Transverse colon (tissue), 4 donors: ENCODE data around the gene ABCD1. TPM values are rescaled to one million over a fixed set of nuclear protein-coding genes. Genes with fewer than 3 reads are reported as not detected.

Source experiments
- DNase-seq: peaks from one replicate; pipeline ENCODE4 v3.0.0-alpha.2; 2019
- H3K27ac ChIP-seq, 4 donors: fragments of 200-600 bp; sonication (generic); 2 replicates each; pipeline ENCODE4 v1.5.1; 2016 to 2018; ENCODE audit warnings: inconsistent platforms in 4 of 4
- H3K27me3 ChIP-seq: fragments of 200-600 bp; sonication (generic); 2 replicates; pipeline ENCODE4 v1.5.1; 2017; ENCODE audit warnings: inconsistent platforms
- H3K36me3 ChIP-seq, 4 donors: fragments of 200-600 bp; sonication (generic); 2 replicates each; pipeline ENCODE4 v1.5.1; 2017 to 2019; ENCODE audit warnings: inconsistent platforms in 4 of 4
- H3K4me1 ChIP-seq, 4 donors: fragments of 200-600 bp; sonication (generic); 2 replicates each; pipeline ENCODE4 v1.5.1; 2017 to 2020; ENCODE audit warnings: inconsistent platforms in 4 of 4
- H3K4me3 ChIP-seq, 4 donors: fragments of 200-600 bp; sonication (generic); 1 replicate in 1 of 4; 2 replicates in 3 of 4; pipeline versions ENCODE4 v1.5.1 to v1.6.1; 2017 to 2019; ENCODE audit warnings: inconsistent platforms in 4 of 4
- H3K9me3 ChIP-seq, 2 donors: fragments of 200-600 bp; sonication (generic); 2 replicates each; pipeline ENCODE4 v1.5.1; 2017 to 2019; ENCODE audit warnings: inconsistent platforms in 2 of 2
- EP300 ChIP-seq: sonication (generic); formaldehyde crosslinking; IDR thresholded peaks from one replicate; pipeline ENCODE4 v1.6.1; 2017; ENCODE audit warnings: antibody characterized with exemption, low read depth
- POLR2A ChIP-seq: fragments of 450-650 bp; IDR thresholded peaks from one replicate; pipeline ENCODE4 v1.6.1; 2016; ENCODE audit warnings: antibody characterized with exemption, mild to moderate bottlenecking, moderate library complexity
- POLR2AphosphoS5 ChIP-seq, 3 donors: sonication (generic); formaldehyde crosslinking; IDR thresholded peaks; one replicate each; pipeline ENCODE4 v1.6.1; 2016; ENCODE audit warnings: antibody characterized with exemption in 3 of 3
- WGBS, 2 donors: methylation state at CpG; one replicate each; pipeline ENCODE4 v1.1.5; 2018; ENCODE audit warnings: low coverage in 1 of 2; 5-methylcytosine and 5-hydroxymethylcytosine counted together
- in situ Hi-C, 4 donors: fragments of 200-750 bp; cut with MboI; loops; one replicate each; pipeline versions ENCODE4 v1.15.0 to v1.15.1; 2017; ENCODE audit warnings: low sequenced_read_pairs in 3 of 4, low pct_ligation_motif_present in 1 of 4, low pct_unique_long_range_greater_than_20kb in 1 of 4
- intact Hi-C: fragments of 100-400 bp; cut with DNase I; formaldehyde crosslinking; loops from one replicate; pipeline ENCODE4 v1.15.1; 2023; ENCODE audit warnings: low total_unique reads
- total RNA-seq, 4 donors: library from RNA; depleted of rRNA; stranded (reverse); fragments of >200 nt; gene quantifications; one replicate each; pipeline ENCODE4 v1.1.0, GENCODE V29; 2016
- TF ChIP-seq, protein P1 (sequence below), 5 experiments: fragments of 200-600 bp in 3 of 5; fragments of 450-650 bp in 2 of 5; sonication (generic) in 3 of 5; IDR thresholded peaks; 1 replicate in 2 of 5; 2 replicates in 3 of 5; pipeline ENCODE4 v1.5.1; 2016 to 2017; ENCODE audit warnings: antibody characterized with exemption in 5 of 5, inconsistent platforms in 3 of 5, mild to moderate bottlenecking in 2 of 5, moderate library complexity in 1 of 5

The ABCD1 gene
- total RNA-seq, 4 donors from 2014 or later: 7.0 to 50.5 (median 18.1) TPM

DNA sequence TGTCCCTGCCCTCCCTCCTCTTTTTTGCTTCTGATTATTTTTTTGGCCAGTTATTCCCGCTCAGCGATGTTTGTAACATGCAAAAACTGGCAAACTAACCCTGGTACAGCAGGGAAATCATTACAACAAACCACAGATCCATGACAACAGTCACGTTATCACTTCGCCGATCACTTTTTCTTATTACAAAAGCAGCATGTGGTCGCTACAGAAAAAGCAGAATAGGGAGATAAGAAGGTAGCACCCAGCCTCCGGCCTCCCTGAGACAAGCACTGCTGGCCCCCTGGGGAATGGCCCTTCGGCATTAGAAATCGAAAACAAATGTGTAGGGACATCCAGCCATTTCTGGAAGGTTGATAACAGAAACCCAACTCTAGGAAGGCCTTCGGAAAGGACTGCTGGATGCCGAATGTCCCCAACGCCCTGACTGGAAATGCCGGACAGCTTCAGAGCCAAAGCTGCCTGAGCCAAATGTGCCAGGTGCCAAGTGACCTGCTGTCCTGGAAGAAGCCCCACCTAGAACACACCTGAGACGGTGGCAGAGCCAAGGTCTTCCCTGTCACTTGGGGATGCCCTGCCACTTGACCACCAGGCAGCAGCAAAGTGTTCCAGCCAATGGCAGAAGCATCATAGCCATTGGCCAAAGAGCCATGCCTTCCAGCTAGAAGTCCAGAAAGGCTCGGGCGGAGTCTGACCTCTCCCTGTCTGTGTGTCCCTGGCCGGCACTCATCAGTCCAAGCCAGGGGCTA lies 66.6 kb downstream of the ABCD1 start:
- in situ Hi-C loops: loop anchor here in 1 of 4 donors (25.0 kb wide), 1 partner anchor 146 kb away; the partner anchor contains the start of genes ARHGAP4, NAA10 and RENBP
- no peaks in the 10 kb centered on the region for H3K36me3 ChIP-seq
- H3K4me1 ChIP-seq: peaks cover 0 to 24% (median 20%) of the 10 kb centered on the region in 4 donors
- no peak for DNase-seq
- intact Hi-C loops: no loop called here
- H3K4me3 ChIP-seq: no peak overlapping the region
- H3K27ac ChIP-seq: no peak overlapping the region
- no peaks in the 10 kb centered on the region for H3K9me3 ChIP-seq
- WGBS, 2 donors: 88% methylated on average over 15 of the region's 17 CpGs; no CpG with 5 or more reads in 1 of the 2 donors
- no peaks in the 10 kb centered on the region for H3K27me3 ChIP-seq
- TF ChIP-seq, protein P1, sequence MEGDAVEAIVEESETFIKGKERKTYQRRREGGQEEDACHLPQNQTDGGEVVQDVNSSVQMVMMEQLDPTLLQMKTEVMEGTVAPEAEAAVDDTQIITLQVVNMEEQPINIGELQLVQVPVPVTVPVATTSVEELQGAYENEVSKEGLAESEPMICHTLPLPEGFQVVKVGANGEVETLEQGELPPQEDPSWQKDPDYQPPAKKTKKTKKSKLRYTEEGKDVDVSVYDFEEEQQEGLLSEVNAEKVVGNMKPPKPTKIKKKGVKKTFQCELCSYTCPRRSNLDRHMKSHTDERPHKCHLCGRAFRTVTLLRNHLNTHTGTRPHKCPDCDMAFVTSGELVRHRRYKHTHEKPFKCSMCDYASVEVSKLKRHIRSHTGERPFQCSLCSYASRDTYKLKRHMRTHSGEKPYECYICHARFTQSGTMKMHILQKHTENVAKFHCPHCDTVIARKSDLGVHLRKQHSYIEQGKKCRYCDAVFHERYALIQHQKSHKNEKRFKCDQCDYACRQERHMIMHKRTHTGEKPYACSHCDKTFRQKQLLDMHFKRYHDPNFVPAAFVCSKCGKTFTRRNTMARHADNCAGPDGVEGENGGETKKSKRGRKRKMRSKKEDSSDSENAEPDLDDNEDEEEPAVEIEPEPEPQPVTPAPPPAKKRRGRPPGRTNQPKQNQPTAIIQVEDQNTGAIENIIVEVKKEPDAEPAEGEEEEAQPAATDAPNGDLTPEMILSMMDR (IDR thresholded peaks at IDR 0.05): no peak
- TF ChIP-seq EP300 (no peak), POLR2AphosphoS5 (IDR thresholded peaks at IDR 0.05) (no peak), POLR2A (no peak)

DNA sequence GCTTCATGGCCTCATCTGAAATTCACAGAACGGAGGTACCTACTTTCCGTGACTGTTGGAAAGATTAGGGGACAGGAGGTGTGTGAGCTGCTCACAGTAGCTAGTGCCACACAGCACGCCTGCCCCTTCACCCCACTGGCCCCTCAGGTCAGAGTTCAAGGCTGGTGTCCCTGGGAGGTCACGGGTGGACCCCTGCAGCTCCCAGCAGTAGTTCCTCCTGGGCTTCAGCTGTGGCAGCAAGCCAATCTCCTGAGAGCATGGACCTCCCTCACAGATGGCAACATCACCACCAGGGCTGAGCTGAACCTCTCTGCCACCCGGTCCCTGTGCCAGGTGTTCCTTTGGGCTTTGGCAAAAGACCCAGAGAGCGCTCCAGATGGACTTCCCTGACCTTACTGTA lies 67.7 kb downstream of the ABCD1 start:
- Histone ChIP-seq H3K27ac (no peak overlapping the region), H3K4me1 (peaks cover 0 to 26% (median 22%) of the 10 kb centered on the region in 4 donors), H3K36me3 (no peaks in the 10 kb centered on the region), H3K4me3 (no peak overlapping the region), H3K9me3 (no peaks in the 10 kb centered on the region), H3K27me3 (no peaks in the 10 kb centered on the region)
- in situ Hi-C loops: loop anchor here in 1 of 4 donors (25.0 kb wide), 1 partner anchor 145 kb away; the partner anchor contains the start of genes ARHGAP4, NAA10 and RENBP
- DNase-seq: no peak
- 82% methylated on average over 6 of the region's 6 CpGs; no CpG with 5 or more reads in 1 of the 2 donors for WGBS, 2 donors
- TF ChIP-seq, protein P1 (IDR thresholded peaks at IDR 0.05): no peak
- TF ChIP-seq POLR2AphosphoS5 (IDR thresholded peaks at IDR 0.05) (no peak), EP300 (no peak), POLR2A (no peak)
- intact Hi-C loops: no loop called here

DNA sequence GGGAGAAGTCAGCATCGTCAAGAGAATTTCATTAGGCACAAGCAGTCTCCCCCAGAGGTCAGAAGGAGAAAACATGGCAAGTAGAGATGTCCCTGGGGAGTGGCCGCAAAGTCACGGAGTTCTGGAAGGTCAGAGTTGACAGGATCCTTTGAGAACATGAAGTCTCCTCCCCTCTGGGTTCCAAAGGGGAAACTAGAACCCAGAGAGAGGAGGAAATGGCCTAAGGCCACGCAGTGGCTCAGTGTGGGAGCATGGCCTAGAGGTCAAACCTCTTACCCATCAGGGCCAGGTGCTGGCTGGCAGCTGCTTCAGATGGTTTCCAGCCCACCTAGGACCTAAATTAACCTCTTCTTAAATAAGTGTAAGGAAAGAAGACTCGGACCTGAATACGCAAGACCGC lies 68.6 kb downstream of the ABCD1 start:
- Histone ChIP-seq H3K4me3 (peak overlapping the region; percentile 52 to 79 (median 68)), H3K36me3 (no peaks in the 10 kb centered on the region), H3K27me3 (no peaks in the 10 kb centered on the region), H3K4me1 (peaks cover 0 to 26% (median 22%) of the 10 kb centered on the region in 4 donors), H3K27ac (peak overlapping the region; percentile 91 to 99 (median 98)), H3K9me3 (no peaks in the 10 kb centered on the region)
- no peak for DNase-seq
- 0 to 47% methylated on average over 1 to 7 of the region's 7 CpGs for WGBS, 2 donors
- no peak for TF ChIP-seq EP300
- TF ChIP-seq POLR2AphosphoS5 (IDR thresholded peaks at IDR 0.05): no peak
- TF ChIP-seq, protein P1 (IDR thresholded peaks at IDR 0.05): no peak
- intact Hi-C loops: no loop called here
- in situ Hi-C loops: loop anchor here in 1 of 4 donors (25.0 kb wide), 1 partner anchor 144 kb away; the partner anchor contains the start of genes ARHGAP4, NAA10 and RENBP

Other genes starting within 250 kb of the ABCD1 start
- gene BGN, start 229.9 kb upstream of the ABCD1 start, total RNA-seq: 10 to 100 TPM in 2 of 4 donors, 1 to 10 TPM in 2; 3.8 to 67.1 (median 10.5) TPM
- not detected for gene ATP2B3, start 207.2 kb upstream of the ABCD1 start, total RNA-seq
- 10 to 100 TPM in 3 of 4 donors, 1 to 10 TPM in 1; 5.2 to 32.5 (median 26.8) TPM for gene CCNQ, start 125.7 kb upstream of the ABCD1 start, total RNA-seq
- not detected for gene DUSP9, start 77.7 kb upstream of the ABCD1 start, total RNA-seq
- gene PNCK, start 51.0 kb upstream of the ABCD1 start, total RNA-seq: 10 to 100 TPM in 1 of 4 donors, 1 to 10 TPM in 2, not detected in 1; 6.5 to 74.4 (median 7.9) TPM
- 100 to 1,000 TPM in 3 of 4 donors, 10 to 100 TPM in 1; 61.1 to 332 (median 197) TPM for gene SLC6A8, start 36.9 kb upstream of the ABCD1 start, total RNA-seq
- 100 to 1,000 TPM in 2 of 4 donors, 10 to 100 TPM in 2; 37.6 to 113 (median 74.4) TPM for gene BCAP31, start 469 bp upstream of the ABCD1 start, total RNA-seq
- gene PLXNB3, start 39.4 kb downstream of the ABCD1 start, total RNA-seq: 10 to 100 TPM in 2 of 4 donors, 1 to 10 TPM in 2; 3.1 to 46.2 (median 24.7) TPM
- gene SRPK3, start 56.2 kb downstream of the ABCD1 start, total RNA-seq: 1 to 10 TPM in 2 of 4 donors, under 1 TPM in 2; 0.64 to 3.8 (median 1.3) TPM
- 100 to 1,000 TPM in 2 of 4 donors, 10 to 100 TPM in 2; 77.5 to 203 (median 117) TPM for gene IDH3G, start 69.5 kb downstream of the ABCD1 start, total RNA-seq
- 100 to 1,000 TPM in 2 of 4 donors, 10 to 100 TPM in 2; 16.1 to 165 (median 95.8) TPM for gene SSR4, start 69.8 kb downstream of the ABCD1 start, total RNA-seq
- gene PDZD4, start 105.7 kb downstream of the ABCD1 start, total RNA-seq: 1 to 10 TPM; 2.0 to 6.6 (median 4.2) TPM
- 1 to 10 TPM; 5.2 to 7.1 (median 6.1) TPM for gene L1CAM, start 161.3 kb downstream of the ABCD1 start, total RNA-seq
- gene AVPR2, start 179.8 kb downstream of the ABCD1 start, total RNA-seq: 10 to 100 TPM in 1 of 4 donors, 1 to 10 TPM in 1, under 1 TPM in 1, not detected in 1; 0.41 to 72.2 (median 9.8) TPM
- 10 to 100 TPM; 44.9 to 52.4 (median 49.9) TPM for gene ARHGAP4, start 201.4 kb downstream of the ABCD1 start, total RNA-seq
- gene NAA10, start 210.2 kb downstream of the ABCD1 start, total RNA-seq: 10 to 100 TPM; 29.9 to 57.2 (median 47.4) TPM
- 10 to 100 TPM in 1 of 4 donors, 1 to 10 TPM in 2, not detected in 1; 4.6 to 13.1 (median 7.2) TPM for gene RENBP, start 219.8 kb downstream of the ABCD1 start, total RNA-seq
- 10 to 100 TPM; 34.0 to 68.5 (median 49.8) TPM for gene HCFC1, start 247.0 kb downstream of the ABCD1 start, total RNA-seq
- gene TMEM187, start 247.9 kb downstream of the ABCD1 start, total RNA-seq: 10 to 100 TPM in 1 of 4 donors, 1 to 10 TPM in 3; 1.6 to 11.2 (median 5.5) TPM